SU-DHL-6 (cell line): Measurements from ENCODE around the gene NTM.
A peak's percentile ranks its signal among the peaks of the same experiment; 100 is the strongest.

ENCODE experiments used
- H2AFZ ChIP-seq: fragments of 200-600 bp; sonication (generic); 2 replicates; pipeline ENCODE4 v1.6.1; 2014; ENCODE audit warnings: low read depth, mild to moderate bottlenecking, moderate library complexity, mixed read lengths, antibody characterized with exemption, low read length; ENCODE audit not compliant: severe bottlenecking
- H3F3A ChIP-seq: fragments of 200-600 bp; shearing (Covaris generic); 2 replicates; pipeline ENCODE4 v1.6.0; 2016; ENCODE audit warnings: antibody characterized with exemption, mild to moderate bottlenecking; ENCODE audit not compliant: insufficient read depth
- H3K27ac ChIP-seq: fragments of 200-600 bp; sonication (generic); 2 replicates; pipeline ENCODE4 v1.5.1; 2016; ENCODE audit warnings: low read depth, mild to moderate bottlenecking, low read length, moderate library complexity, mixed read lengths
- H3K27me3 ChIP-seq: fragments of 200-600 bp; sonication (generic), shearing (Covaris generic); 2 replicates; pipeline ENCODE4 v1.6.0; 2014; ENCODE audit warnings: mild to moderate bottlenecking, low read length
- H3K36me3 ChIP-seq: fragments of 200-600 bp; sonication (generic); 2 replicates; pipeline ENCODE4 v1.6.1; 2014; ENCODE audit warnings: mild to moderate bottlenecking, low read length, mixed read lengths
- H3K4me2 ChIP-seq: fragments of 300-600, 200-600 bp; shearing (Covaris generic), sonication (generic); 2 replicates; pipeline ENCODE4 v1.6.0; 2014; ENCODE audit warnings: low read length, low read depth, mild to moderate bottlenecking; ENCODE audit not compliant: poor library complexity, severe bottlenecking
- H3K4me3 ChIP-seq: fragments of 200-600 bp; sonication (generic); 2 replicates; pipeline ENCODE4 v1.5.1; 2014; ENCODE audit warnings: antibody characterized with exemption, low read length, mild to moderate bottlenecking, mixed read lengths; ENCODE audit not compliant: insufficient read depth, poor library complexity, severe bottlenecking
- H3K79me2 ChIP-seq: fragments of 200-600 bp; sonication (generic); 2 replicates; pipeline ENCODE4 v1.6.1; 2014; ENCODE audit warnings: mild to moderate bottlenecking, low read length, moderate library complexity; ENCODE audit not compliant: insufficient read depth
- H3K9ac ChIP-seq: fragments of 200-600 bp; sonication (generic); 2 replicates; pipeline ENCODE4 v1.7.0; 2014; ENCODE audit warnings: mild to moderate bottlenecking, low read length
- H3K9me2 ChIP-seq: fragments of 200-600 bp; sonication (generic); replicated peaks from 2 replicates; pipeline ENCODE4 v1.6.1; 2014; ENCODE audit warnings: low read length; ENCODE audit not compliant: insufficient read depth
- H3K9me3 ChIP-seq: fragments of 200-600 bp; sonication (generic); 2 replicates; pipeline ENCODE4 v1.6.1; 2014; ENCODE audit warnings: low read length, mixed read lengths; ENCODE audit not compliant: insufficient read depth
- H4K20me1 ChIP-seq: fragments of 200-600 bp; sonication (generic); 2 replicates; pipeline ENCODE4 v1.6.1; 2014; ENCODE audit warnings: low read depth, mild to moderate bottlenecking, antibody characterized with exemption, low read length, moderate library complexity, mixed read lengths
- EZH2phosphoT487 ChIP-seq: fragments of 200-600 bp; sonication (generic), shearing (Covaris generic); conservative IDR thresholded peaks from 2 replicates; pipeline ENCODE4 v1.6.1; 2018; ENCODE audit warnings: mild to moderate bottlenecking, antibody characterized with exemption, low read length, moderate library complexity, mixed read lengths
- TF ChIP-seq, protein P1 (sequence below): fragments of 200-600 bp; sonication (generic); IDR thresholded peaks from one replicate; pipeline ENCODE4 v1.5.1; 2017; ENCODE audit warnings: antibody characterized with exemption, mild to moderate bottlenecking, low read length, moderate library complexity; ENCODE audit not compliant: insufficient read depth, poor library complexity, severe bottlenecking

NTM gene

DNA sequence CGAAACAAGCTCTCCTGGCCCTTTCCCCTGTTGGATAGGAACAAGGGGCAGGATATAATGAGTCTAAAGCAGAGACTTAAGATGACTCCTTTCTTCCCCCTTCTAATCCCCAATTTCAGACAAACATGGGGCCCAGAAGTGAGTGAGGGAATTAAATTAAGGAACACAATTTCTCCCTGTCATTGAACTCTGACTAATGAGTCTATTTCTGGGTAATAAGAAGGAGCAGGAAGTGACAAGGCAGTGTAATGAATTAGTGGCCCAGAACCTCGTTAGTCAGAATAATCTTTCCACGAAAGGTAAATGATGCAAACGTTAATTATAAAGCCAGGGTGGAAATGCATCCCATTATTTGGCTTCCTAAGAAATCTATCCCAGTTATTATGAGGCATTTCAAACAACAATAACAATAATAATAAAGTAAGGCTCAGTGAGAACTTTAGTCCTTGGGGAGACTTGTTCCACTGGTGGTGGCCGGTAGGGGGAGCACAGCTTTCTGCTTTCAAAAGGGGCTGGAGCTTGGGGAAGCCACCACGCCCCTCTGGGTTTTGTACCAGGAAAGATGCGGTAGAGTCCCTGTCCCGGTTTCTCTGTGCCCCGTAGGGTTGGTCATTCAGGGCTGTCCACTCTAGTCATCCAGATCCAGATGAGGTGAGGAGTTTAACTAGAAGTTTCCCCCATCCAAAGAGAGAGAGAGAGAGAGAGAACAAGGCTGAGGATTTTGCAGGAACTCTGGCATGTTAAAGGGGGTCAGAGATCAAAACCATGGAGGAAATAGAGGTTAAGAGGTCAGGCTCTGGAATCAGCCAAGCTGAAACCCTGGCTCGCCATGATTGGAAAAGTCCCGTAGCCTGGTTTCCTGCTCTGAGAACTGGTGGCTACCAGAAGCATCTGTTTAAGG, 298.3 kb downstream of the NTM start:
- no peak for TF ChIP-seq EZH2phosphoT487
- TF ChIP-seq, protein P1, sequence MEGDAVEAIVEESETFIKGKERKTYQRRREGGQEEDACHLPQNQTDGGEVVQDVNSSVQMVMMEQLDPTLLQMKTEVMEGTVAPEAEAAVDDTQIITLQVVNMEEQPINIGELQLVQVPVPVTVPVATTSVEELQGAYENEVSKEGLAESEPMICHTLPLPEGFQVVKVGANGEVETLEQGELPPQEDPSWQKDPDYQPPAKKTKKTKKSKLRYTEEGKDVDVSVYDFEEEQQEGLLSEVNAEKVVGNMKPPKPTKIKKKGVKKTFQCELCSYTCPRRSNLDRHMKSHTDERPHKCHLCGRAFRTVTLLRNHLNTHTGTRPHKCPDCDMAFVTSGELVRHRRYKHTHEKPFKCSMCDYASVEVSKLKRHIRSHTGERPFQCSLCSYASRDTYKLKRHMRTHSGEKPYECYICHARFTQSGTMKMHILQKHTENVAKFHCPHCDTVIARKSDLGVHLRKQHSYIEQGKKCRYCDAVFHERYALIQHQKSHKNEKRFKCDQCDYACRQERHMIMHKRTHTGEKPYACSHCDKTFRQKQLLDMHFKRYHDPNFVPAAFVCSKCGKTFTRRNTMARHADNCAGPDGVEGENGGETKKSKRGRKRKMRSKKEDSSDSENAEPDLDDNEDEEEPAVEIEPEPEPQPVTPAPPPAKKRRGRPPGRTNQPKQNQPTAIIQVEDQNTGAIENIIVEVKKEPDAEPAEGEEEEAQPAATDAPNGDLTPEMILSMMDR = peak; percentile 44
- Histone ChIP-seq H4K20me1 (no peaks in the 10 kb centered on the region), H3F3A (no peaks in the 10 kb centered on the region), H3K9me3 (no peaks in the 10 kb centered on the region), H3K4me3 (no peak overlapping the region), H3K9me2 (no peaks in the 10 kb centered on the region), H2AFZ (no peak overlapping the region), H3K36me3 (no peaks in the 10 kb centered on the region), H3K4me2 (no peak overlapping the region), H3K9ac (no peak overlapping the region), H3K79me2 (no peaks in the 10 kb centered on the region), H3K27me3 (no peaks in the 10 kb centered on the region), H3K27ac (no peak overlapping the region)

DNA sequence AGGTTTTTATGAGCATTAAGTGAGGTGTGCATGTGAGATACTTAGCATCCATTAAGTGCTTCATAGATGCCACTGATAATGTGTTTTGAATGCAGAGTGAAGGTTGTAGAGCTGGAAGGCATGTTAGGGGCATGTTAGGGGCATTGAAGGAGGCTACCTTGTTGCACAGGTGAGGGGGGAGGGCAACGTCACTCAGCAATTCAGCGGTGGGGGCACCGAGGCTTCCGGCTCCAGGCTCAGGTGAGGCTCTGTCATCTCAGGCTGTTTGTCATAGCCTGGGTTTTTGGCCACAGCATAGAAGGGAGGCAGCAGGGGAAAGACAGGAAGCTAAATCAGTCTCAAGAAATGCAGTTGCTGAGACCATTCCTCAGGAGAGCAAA, 299.0 kb downstream of the NTM start:
- no peak overlapping the region for H3K4me2 ChIP-seq
- H3K9ac ChIP-seq = no peak overlapping the region
- H3K27ac ChIP-seq = no peak overlapping the region
- no peaks in the 10 kb centered on the region for H3K27me3 ChIP-seq
- no peaks in the 10 kb centered on the region for H3K79me2 ChIP-seq
- H2AFZ ChIP-seq = no peak overlapping the region
- no peak overlapping the region for H3K4me3 ChIP-seq
- H3F3A ChIP-seq = no peaks in the 10 kb centered on the region
- H3K36me3 ChIP-seq = no peaks in the 10 kb centered on the region
- TF ChIP-seq EZH2phosphoT487 = no peak
- TF ChIP-seq, protein P1 = no peak
- H3K9me3 ChIP-seq = no peaks in the 10 kb centered on the region
- no peaks in the 10 kb centered on the region for H4K20me1 ChIP-seq
- H3K9me2 ChIP-seq = no peaks in the 10 kb centered on the region

DNA sequence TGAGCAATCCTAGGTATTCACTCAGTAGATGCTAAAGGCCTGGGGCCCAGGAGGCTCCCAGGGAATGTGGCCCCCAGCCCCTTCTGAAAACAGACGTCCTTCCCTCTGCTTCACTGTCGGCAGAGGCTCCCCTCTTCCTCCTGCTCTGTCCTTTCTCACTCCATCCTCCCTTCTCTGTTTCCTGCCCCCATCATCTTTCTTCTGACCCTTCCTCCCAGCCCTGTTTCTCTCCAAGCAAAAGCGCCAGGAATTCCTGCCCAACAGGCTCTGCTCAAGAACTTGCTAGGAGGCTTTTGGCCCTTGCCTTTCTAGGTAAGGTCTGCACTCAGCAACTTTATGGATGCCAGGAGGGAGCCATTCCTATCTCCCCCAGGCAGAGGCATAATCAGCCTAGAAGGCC, 300.5 kb downstream of the NTM start:
- Histone ChIP-seq H4K20me1 (no peaks in the 10 kb centered on the region), H3K36me3 (no peaks in the 10 kb centered on the region), H3K79me2 (no peaks in the 10 kb centered on the region), H3K9me3 (no peaks in the 10 kb centered on the region), H3K27ac (no peak overlapping the region), H2AFZ (no peak overlapping the region), H3K9me2 (no peaks in the 10 kb centered on the region), H3K9ac (no peak overlapping the region), H3K27me3 (no peaks in the 10 kb centered on the region), H3K4me2 (no peak overlapping the region), H3F3A (no peaks in the 10 kb centered on the region), H3K4me3 (no peak overlapping the region)
- TF ChIP-seq EZH2phosphoT487 = no peak
- TF ChIP-seq, protein P1 = no peak
